GM21528 (cell line): ENCODE measurements around the gene ERVV-1.
"Not testable (repeated sequence)": the region's sequence is repeated elsewhere in the genome, so short reads cannot be mapped to it uniquely, and the experiment has no call there.

ENCODE experiments used
- ATAC-seq: cut with Tn5 transposase; IDR thresholded peaks from one replicate; pipeline ENCODE4 v1.9.1; 2021; ENCODE audit warnings: mild to moderate bottlenecking, moderate library complexity; ENCODE audit not compliant: unreplicated experiment, low FRiP score

Gene ERVV-1

GRCh38 chr19:53015730-53016129 is 2.0 kb downstream of the ERVV-1 start:
- ATAC-seq, result no peak

- no peak for ATAC-seq
Measured at GRCh38 chr19:53019684-53020083, 6.0 kb downstream of the ERVV-1 start.

DNA sequence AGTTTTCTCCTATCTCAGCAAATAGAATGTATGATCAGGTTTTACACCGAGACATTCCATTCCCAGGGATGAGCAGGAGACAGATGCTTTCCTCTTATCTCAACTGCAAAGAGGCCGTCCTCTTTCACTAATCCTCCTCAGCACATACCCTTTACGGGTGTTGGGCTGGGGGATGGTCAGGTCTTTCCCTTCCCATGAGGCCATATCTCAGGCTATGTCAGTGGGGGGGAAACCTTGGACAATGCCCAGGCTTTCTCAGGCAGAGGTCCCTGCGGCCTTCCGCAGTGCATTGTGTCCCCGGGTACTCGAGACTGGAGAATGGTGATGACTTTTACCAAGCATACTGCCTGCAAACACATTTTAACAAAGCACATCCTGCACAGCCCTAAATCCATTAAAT is 14.6 kb downstream of the ERVV-1 start:
- ATAC-seq, result not testable (repeated sequence)

- no peak for ATAC-seq
Measured at GRCh38 chr19:53034054-53034453, 20.3 kb downstream of the ERVV-1 start.

- ATAC-seq, result no peak
Measured at GRCh38 chr19:53034948-53035675, 21.4 kb downstream of the ERVV-1 start.

GRCh38 chr19:53037101-53038097 is 23.7 kb downstream of the ERVV-1 start:
- ATAC-seq, result no peak

- ATAC-seq, result no peak
Measured at GRCh38 chr19:53041366-53041765, 27.6 kb downstream of the ERVV-1 start.

- ATAC-seq, result no peak
Measured at GRCh38 chr19:53045536-53045935, 31.8 kb downstream of the ERVV-1 start.

DNA sequence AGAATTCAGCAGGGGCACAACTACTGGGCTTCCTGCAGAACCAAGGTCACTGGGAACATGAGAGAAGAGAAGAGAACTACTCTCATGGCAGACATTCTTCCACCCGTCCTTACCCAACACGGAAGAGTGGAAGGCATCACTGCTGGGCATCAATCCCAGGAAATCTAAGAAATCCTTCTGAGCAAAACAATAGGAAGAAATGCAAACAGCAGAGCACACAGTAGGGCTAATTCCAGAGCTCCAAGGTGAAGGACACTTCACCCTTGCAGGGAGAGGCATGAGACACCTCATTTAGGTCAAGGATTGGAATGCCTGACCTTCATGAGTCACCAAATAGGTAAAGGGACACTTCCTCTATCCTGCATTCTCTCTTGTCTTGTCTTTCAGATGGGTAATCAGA is 33.7 kb downstream of the ERVV-1 start:
- ATAC-seq, result no peak

GRCh38 chr19:53055117-53055516 is 41.4 kb downstream of the ERVV-1 start:
- no peak for ATAC-seq

DNA sequence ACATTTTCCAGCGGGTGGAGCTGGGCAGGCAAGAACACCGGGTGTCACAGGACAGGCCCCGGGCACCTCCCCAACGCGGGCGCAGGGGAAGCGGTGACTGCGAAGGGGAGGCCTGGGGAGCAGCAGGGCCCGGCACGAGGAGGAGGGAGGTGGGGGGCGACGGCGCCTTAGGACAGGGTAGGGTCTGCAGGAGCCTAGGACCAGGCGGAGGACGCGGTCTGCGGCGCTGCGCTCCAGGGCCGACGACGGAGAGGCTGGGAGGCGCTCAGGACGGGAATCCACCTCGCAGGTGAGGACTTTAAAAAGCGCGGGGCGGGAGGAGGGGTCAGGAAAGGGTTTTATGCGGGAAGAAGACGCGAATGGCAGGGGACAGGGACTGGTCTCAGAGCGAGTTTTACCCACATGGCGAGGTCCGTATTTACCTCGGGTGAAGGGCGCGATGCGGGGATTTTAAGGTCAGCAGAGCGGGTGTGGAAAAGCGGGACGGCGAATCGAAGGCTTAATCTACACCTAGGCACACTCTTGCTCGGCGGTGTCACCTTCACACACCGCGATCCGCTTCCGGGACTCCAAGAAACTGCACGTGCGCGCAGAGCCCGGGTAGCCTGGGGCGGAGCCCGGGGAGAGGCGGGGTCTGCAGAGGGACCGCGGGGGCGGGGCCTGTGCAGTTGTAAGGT is 44.3 kb downstream of the ERVV-1 start:
- ATAC-seq, result no peak
